AG09319 (cell line): ENCODE measurements around the gene STK32B.

Experiments
- DNase-seq: peaks from one replicate; pipeline ENCODE4 v3.0.0-alpha.2; 2010; ENCODE audit warnings: low read depth; ENCODE audit errors: extremely low read depth
- TF ChIP-seq, protein P1 (sequence below): IDR thresholded peaks from 2 replicates; pipeline ENCODE4 v1.5.1; 2011; ENCODE audit warnings: low read depth, mild to moderate bottlenecking, inconsistent platforms, low read length, moderate library complexity

Gene STK32B

DNA sequence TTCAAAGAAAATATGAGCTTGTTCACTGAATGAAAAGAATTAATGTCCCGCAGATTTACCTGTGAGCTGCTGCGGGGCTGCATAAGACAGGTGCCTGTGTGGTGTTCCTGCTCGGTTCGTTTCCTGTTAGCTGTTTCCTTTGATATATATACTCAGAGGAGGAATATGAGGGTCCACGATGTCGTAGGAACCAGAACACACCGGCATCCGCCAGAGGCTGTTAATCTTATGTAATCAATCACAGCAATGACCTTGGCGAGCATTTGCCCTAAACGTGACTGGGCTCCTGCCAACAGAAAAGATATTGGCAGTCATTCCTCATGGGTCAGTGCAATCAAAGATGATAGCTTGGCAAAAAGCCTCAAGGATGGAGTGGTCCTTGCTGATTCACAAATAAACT, 396.9 kb downstream of the STK32B start:
- TF ChIP-seq, protein P1, sequence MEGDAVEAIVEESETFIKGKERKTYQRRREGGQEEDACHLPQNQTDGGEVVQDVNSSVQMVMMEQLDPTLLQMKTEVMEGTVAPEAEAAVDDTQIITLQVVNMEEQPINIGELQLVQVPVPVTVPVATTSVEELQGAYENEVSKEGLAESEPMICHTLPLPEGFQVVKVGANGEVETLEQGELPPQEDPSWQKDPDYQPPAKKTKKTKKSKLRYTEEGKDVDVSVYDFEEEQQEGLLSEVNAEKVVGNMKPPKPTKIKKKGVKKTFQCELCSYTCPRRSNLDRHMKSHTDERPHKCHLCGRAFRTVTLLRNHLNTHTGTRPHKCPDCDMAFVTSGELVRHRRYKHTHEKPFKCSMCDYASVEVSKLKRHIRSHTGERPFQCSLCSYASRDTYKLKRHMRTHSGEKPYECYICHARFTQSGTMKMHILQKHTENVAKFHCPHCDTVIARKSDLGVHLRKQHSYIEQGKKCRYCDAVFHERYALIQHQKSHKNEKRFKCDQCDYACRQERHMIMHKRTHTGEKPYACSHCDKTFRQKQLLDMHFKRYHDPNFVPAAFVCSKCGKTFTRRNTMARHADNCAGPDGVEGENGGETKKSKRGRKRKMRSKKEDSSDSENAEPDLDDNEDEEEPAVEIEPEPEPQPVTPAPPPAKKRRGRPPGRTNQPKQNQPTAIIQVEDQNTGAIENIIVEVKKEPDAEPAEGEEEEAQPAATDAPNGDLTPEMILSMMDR = no peak
- no peak for DNase-seq

DNA sequence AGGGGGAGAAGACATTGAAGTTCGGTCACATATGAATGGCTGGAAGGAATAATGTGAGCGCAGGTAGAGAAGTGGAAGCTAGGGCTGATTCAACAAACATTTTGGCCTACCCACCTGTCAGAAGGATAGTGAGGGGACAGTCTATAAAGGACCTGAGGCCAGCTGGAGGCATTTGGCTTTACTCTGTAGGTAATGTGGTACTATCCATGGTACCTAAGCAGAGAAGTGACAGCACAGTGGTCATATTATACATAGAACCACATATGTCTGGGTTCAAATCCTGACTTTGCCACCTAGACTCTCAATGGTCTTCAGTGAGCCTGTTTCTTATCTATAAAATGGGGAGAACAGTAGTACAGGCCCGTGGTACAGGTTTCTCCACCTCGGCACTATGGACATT, 400.0 kb downstream of the STK32B start:
- TF ChIP-seq, protein P1 = no peak
- no peak for DNase-seq

DNA sequence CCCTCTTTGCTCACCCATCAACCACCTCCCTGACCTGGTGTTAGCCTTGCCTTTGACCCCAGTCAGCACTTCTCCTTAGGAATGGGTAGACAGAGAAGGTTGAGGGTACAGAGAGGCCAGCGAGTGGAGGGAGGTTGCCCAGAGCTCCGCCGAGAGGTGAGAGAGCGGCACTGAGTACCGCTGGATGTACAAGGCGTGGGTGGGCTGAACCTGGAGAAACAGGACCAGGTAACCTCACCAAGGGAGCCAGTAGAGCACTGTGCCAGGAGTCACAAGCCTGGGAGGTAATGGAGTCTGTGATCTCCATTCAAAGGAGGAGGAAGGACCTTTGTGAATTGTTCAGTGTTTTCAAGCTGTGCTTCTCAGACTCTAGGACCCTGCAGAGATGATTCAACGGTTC, 400.9 kb downstream of the STK32B start:
- DNase-seq = no peak
- TF ChIP-seq, protein P1 = no peak

DNA sequence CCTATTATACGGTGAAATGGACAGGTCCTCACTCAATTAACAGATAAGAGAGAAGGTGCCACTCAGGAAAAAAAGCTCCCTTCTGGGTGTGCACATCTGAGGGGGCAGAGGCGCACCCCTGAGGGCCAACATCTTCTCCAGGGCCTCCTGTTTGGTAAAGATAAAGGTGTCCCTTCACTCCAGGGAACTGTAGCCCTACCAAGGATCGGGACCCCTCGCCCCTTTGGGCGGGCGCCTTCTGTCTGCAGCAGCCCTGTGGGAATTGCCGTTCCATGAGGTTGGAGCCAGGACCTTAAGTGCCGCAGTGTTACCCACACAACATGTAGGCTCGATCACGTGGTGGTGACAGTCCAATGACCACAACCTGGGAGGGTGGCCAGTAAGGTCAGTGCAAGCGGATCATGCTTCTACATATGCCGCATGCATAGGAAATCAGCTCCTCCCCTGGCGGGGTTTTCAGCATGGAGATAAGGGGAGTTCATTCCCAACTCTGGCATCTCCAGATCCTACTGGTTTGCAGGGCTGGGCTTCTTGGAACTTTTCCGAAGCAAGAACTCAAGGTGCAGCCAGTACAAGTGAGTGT, 403.8 kb downstream of the STK32B start:
- DNase-seq = no peak
- TF ChIP-seq, protein P1 = no peak

DNA sequence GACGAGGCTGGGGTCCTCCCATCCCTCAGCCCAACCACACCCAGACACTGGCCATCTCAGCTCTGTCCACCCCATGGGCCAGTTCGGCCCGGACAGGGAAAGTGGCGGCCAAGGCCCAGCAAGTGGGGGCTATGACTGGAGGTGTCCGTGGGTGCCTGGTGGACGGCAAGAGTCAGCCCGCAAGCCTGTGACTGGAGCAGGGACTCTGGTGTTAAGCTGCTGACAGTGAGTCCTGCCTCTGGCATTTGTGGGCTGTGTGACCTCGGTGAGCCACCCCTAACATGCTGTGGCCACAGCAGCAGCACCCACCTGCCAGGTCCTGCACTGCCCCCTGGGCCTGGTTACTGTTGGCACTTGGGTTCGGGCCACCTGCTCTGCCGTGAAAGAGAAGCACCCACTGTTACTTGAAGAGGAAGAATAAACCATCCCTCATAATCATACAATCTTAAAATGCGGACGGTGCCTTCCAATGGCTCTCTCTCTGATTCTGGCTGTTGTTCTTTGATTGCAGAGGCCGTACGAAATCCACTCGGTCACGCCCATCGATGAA, 405.1 kb downstream of the STK32B start:
- no peak for DNase-seq
- TF ChIP-seq, protein P1 = no peak

DNA sequence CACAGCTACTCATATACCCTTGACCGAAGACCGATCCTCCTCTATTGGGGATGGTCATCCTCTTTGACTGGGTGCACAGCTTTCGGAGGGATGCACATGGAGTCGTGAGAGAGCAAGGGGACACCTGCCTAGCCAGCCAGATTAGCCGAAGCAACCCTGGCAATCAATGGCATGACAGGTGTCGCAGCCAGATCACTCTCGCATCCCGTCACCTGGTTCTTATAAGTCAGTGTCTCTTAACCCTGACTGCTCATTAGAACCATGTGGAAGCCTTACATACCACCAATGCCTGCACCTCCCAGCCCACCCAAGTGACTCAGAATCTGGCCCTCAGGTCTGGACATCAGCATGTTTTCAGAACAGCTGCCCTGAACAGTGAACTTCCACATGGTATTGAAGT, 407.4 kb downstream of the STK32B start:
- TF ChIP-seq, protein P1 = no peak
- DNase-seq = no peak

DNA sequence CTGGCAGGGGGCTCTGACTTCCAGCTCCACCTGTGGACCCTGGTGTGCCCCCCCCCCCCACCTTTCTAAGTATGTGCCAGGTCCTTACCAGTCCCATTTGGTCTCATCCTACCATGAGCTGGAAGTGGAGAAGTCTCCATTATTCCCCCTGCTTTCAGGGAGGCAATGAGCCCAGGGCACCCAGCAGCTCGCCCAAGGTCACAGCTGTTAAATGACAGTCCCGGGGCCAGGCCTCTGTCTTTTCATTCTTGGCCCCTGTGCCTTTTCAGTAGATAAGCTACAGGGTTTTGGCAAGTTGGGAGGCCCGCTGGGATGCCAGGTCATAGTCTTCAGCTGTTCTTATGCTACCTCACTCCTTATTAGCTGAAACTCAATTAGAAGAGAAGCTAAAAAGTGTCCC, 408.0 kb downstream of the STK32B start:
- DNase-seq = no peak
- TF ChIP-seq, protein P1 = no peak
